HUDEP-2 (cell line): ENCODE results near the gene ZNF74.
"Not testable (repeated sequence)": the region's sequence is repeated elsewhere in the genome, so short reads cannot be mapped to it uniquely, and the experiment has no call there.

Experiments
- DNase-seq, 76 experiments: peaks; one replicate each; lab custom pipeline; 2025; ENCODE audit not compliant: unreplicated experiment in 76 of 76; lab: John Stamatoyannopoulos, UW

The ZNF74 gene

DNA sequence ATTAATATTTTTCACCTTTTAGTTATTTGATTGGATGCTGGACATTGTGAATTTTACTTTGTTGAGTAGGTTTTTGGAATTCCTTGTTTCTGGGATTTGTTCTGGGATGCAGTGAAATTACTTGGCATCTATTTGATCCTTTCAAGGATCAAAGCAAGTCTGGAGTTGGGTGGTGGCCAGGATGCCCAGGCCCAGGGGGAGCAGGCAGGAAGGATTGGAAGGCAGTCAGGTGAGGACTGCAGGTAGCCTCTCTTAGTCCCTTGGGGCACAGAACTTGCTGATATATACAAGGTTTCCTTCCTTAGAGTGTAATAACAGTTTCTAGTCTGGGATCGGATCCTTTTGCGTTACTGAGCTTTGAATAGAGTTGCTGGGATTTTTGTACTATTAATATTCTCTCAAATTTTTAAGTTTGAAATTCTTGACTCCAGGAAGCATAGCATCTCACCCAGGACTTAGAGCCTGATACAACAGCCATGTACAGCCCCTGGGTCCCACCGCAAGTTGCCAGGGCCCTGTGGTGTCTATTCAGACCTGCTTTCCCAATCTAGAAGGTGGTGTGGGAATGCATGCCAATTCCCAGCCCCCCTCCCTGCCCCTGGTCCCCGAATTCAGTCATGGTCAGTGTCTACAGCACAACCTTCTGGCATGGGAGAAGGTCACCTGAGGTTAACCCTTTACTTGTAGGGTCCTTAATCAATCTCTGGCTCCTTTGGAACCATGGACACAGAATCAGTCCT is 6.1 kb downstream of the ZNF74 start:
- no peak for DNase-seq

DNA sequence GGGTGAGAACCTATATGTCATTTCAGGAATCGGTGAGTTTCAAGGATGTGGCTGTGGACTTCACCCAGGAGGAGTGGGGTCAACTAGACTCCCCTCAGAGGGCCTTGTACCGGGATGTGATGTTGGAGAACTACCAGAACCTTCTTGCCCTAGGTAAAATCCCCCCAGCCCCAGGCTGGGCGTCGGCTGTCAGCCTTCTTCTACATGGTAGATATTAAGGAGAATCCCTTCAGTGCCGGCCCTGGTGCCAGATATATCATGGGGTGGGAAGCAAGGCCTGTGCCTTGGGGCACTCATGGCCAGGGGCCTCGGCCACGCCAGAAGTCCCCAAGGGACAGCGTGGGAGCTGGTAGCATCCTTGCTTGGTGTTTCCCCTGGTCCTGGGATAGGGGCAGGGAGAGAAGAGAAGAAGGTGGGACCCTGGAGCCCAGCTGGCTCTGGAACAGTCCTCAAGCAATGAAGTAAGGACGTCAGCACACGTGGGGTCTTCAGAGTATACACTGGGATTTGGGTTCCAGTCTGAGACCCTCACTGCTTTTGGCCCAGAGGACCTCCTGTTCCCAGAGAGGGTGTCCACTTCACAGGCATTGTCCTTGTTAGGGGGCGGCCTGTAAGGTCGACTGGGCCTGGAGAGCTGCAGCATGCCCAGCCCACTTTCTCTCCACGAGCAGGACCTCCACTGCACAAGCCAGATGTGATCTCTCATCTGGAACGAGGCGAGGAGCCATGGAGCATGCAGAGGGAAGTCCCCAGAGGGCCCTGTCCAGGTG is 6.8 kb downstream of the ZNF74 start:
- no peak for DNase-seq

DNA sequence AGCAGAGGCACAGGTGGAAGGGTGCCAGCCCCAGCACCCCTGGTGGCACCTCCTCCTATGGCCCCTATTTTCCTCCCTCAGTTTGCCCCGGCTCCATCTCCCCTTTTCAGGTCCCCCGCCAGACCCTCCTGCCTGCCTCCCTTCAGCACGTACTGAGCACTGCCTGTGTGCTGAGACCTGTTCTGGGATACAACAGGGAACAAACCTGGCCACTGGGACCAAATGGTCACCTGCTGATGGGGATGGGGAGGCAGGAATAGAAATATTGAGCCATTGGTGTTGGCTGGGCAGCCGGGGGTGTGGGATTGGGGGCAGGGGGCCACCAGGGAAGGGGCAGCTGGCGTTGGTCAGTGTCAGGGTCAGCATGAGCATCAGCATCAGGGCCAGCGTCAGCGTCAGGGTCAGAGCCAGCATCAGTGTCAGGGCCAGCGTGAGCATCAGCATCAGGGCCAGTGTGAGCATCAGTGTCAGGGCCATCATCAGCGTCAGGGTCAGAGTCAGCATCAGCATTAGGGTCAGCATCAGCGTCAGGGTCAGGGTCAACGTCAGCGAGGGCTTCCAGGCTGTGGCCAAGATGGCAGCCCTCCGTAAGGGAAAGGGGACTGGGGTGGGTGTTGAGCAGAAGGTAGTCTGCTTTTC is 7.5 kb downstream of the ZNF74 start:
- DNase-seq: no peak

DNA sequence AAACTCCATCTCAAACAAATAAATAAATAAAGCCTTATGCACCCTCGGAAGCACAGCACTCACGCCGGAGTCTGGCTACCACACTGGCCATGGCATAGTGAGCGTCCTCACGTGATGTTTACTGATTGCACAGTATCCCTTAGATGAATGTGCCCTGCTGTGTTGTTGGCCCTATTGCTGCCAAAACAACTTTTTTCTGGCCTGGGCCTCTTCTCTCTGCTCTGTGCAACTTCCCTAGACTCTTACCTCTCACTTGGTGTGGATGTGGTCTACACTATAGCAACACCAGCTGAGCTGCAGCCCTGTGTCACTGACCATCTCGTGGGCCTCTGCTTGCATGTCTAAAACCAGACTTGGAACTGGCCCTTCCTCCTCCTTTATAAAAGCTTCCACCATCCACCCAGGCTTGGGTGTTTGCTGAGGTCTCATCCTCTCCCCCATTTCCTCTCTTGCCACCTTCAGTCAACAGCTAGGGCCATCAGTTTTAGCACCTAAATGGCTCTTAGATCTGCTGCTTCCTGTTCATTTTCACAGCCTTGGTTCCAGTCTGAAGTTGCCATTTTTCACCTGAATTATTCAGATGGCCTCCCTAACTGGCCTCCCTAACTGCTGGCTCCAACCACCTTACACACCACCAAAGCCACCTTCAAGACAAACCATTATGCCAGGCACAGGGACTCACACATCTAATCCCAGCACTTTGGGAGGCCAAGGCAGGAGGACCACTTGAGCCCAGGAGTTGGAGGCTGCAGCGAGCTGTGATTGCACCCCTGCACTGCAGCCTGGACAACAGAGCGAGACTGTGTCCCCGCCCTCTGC is 9.2 kb downstream of the ZNF74 start:
- no peak for DNase-seq

DNA sequence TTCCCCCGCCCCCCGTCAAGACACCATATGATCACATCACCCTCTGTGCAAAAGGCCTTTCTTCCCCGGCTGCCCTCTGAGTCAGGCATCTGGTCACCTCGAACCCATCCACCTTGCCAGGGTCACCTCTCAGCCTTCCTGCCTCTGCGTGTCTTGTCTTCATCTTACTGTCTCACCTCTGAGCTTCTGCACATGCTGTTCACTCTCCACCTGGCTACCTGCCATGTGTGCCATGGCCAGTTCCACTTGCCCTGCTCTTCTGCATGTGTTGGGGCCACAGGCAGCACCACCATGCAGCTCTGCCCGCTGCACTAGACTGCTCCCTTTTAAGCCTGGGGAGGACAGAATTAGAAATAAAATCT is 9.8 kb downstream of the ZNF74 start:
- DNase-seq: no peak

DNA sequence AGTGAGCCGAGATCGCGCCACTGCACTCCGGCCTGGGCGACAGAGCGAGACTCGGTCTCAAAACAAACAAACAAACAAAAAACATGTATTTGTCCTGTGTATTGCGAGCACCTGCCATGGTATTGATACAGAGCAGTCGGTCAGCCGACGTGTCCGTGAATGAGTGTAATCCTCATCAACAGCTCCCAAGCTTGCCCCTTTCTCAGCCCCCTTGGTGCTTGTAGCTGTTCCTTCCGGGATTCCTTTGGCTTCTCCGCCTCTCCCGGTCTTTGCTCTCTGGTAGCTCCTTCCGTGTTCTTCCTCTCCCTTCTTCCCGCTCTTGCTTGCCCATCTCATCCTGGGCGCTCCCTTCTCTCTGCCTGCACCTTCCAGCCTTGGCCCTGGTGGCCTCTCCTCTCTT is 10.9 kb downstream of the ZNF74 start:
- no peak for DNase-seq

DNA sequence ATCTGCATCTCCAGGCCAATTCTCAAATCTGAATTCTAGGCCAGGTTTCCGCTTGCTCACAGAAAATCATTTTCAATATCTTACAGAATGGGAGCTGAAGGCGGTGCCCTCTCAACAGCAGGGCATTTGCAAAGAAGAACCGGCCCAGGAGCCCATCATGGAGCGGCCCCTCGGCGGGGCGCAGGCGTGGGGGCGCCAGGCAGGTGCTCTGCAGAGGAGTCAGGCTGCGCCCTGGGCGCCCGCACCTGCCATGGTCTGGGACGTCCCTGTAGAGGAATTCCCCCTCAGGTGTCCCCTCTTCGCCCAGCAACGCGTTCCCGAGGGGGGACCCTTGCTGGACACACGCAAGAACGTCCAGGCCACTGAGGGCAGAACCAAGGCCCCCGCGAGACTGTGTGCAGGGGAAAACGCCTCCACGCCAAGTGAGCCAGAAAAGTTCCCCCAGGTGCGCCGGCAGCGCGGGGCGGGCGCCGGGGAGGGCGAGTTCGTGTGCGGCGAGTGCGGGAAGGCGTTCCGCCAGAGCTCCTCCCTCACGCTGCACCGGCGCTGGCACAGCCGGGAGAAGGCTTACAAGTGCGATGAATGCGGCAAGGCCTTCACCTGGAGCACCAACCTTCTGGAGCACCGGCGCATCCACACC is 11.5 kb downstream of the ZNF74 start:
- no peak for DNase-seq

DNA sequence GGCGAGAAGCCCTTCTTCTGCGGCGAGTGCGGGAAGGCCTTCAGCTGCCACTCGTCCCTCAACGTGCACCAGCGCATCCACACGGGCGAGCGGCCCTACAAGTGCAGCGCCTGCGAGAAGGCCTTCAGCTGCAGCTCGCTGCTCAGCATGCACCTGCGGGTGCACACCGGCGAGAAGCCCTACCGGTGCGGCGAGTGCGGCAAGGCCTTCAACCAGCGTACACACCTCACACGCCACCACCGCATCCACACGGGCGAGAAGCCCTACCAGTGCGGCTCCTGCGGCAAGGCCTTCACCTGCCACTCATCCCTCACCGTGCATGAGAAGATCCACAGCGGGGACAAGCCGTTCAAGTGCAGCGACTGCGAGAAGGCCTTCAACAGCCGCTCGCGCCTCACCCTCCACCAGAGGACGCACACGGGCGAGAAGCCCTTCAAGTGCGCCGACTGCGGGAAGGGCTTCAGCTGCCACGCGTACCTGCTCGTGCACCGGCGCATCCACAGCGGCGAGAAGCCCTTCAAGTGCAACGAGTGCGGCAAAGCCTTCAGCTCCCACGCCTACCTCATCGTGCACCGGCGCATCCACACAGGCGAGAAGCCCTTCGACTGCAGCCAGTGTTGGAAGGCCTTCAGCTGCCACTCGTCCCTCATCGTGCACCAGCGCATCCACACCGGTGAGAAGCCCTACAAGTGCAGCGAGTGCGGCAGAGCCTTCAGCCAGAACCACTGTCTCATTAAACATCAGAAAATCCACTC is 12.2 kb downstream of the ZNF74 start:
- DNase-seq: no peak

DNA sequence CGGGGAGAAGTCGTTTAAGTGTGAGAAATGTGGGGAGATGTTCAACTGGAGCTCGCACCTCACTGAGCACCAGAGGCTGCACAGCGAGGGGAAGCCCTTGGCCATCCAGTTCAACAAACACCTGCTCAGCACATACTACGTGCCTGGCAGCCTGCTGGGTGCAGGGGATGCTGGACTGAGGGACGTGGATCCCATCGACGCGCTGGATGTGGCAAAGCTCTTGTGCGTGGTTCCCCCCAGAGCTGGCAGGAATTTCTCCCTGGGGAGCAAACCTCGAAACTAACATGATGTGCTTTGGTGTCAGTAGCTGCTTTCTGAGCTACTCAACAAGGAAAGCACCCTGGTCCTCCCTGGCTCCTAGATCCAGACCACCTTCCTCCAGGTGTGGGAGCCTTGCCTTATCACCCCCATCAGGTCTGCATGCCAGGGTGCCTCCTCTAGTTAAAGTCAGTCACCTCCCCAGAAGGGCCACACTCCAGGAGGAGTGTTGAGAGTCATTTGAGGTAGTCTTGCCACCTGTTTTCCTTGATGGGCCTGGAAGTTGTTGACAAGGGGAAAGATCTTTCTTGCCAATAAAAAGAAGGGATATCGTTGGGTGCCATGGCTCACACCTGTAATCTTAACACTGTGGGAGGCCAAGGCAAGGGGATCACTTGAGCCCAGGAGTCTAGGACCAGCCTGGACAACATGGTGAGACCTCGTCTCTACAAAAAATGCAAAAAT is 12.9 kb downstream of the ZNF74 start:
- no peak for DNase-seq

DNA sequence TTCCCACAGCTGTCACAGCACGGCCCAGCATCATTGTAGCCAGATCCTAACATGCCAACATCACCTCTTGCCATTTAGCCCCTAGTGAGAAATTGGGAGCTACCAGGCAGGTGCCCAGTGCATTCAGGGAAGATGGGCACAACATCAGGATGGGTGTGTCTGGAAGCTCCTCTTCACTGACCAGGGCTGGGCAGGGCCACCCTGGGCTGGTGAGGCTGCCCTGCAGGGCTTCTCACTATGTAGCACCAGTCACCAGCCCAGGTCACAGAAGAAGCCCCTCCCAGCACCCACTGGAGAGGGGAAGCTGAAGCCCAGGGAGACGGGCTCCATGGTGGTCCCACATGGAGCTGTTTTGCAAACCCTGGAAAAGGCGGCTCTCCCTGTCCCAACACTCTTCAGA is 13.9 kb downstream of the ZNF74 start:
- no peak for DNase-seq

DNA sequence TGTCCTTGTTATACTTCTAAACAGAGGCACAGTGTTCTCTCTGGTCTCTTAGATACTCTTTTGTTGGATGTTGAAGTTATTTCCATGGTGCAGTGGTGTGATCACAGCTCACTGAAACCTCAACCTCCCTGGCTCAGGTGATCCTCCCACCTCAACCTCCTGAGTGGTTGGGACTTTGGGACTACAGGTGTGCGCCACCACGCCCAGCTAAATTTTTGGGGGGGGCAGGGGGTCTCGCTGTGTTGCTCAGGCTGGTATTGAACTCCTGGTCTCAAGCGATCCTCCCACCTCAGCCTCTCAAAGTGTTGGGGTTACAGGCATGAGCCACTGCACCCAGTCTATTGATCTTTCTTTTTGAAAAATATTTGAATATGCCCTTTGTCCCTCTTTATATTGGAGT is 14.9 kb downstream of the ZNF74 start:
- no peak for DNase-seq

DNA sequence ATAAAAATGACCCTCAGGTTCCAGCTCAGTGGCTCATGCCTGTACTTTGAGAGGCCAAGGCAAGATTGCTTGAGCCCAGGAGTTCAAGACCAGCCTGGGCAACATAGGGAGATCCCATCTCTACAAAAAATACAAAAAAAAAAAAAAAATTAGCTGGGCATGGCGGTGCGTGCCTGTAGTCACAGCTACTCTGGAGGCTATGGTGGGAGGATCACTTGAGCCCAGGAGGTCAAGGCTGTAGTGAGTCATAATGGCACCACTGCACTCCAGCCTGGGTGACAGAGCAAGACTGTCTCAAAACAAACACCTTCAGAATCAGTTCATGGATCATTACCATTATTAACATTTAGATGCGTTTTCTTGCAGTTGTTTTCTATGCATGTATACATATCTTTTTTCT is 15.4 kb downstream of the ZNF74 start:
- DNase-seq: not testable (repeated sequence)

DNA sequence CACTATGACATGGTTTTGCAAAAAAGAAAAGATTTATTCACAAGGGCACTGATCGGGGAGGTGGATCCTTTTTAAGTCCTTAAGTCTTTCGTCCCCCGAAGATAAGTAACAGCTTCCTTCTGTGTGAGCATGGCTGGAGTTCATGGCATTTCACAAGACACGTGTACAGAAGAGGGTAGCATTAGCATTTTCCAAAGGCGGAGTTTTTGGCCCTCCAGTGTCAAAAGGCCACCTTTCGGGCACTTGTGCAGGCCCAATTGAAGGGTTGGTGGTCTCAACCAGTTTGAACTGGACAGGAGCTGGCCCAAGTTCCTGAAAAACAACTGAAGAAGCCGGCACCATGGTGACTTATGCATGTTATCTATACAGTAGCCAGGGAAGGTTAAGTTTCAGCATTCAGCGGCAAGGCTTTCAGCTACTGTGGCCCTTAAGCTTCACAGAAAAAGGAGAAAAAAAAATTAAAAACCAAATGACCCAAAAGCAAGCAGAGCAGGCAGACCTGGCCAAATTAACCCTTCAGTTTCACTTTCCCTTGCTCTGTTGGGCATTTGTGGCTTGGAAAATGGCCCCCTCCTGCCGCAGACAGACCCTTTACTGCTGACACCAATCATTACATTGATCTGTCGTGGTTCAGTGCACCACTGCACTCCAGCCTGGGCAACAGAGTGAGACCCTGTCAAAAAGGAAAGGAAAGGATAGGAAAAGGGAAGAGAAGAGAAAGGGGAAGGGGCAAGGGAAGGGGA is 18.7 kb downstream of the ZNF74 start:
- DNase-seq: no peak

DNA sequence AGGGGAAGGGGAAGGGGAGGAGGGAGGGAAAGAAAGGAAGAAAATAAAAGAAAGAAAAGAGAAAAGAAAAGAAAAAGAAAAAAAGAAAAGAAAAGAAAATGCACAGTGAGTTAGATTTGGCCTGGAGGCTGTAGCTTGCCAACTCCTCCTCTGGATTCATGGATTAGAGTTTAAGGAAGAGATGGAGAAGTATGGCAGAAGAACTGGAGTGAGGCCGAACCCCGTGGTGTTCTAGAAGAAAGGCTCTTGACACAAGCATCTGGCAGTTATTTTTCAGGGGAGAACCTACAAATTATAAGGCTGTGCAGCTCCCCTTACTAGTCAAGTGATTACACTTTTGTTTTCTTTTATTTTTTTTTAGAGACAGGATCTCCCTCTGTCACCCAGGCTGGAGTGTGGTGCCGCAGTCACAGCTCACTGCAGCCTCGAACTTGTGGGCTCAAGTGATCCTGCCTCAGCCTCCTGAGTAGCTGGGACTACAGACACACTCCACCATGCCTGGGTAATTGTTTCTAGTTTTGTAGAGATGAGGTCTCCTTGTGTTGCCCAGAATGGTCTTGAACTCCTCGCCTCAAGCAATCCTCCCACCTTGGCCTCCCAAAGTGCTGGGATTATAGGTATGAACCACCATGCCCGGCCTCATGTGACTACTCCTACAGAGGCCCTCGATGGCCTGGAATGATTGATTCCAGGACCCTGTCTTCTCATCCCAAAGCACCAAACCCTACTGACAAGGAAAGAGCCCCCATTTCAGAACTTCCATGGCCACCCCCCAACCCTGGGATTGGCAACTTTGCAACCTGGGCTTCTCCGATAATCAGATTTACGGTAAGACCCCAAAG is 19.5 kb downstream of the ZNF74 start:
- DNase-seq: no peak

DNA sequence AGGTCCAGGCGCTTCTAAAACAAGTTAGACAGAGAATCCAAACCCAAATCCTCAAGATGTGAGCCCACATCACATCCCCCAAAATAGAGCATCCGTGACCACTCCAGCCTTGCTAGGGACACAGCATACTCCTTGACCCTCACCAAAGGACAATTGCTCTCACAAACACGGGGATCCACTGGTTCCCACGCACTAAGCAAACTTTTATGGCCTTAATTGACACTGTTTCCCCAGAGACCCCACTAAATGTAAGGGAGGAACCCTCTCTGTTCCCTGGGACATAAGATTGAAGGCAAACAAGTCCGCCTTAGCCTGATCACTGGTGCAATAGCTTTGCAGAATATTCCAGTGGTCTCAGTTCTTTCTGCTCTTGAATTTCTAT is 20.1 kb downstream of the ZNF74 start:
- no peak for DNase-seq

DNA sequence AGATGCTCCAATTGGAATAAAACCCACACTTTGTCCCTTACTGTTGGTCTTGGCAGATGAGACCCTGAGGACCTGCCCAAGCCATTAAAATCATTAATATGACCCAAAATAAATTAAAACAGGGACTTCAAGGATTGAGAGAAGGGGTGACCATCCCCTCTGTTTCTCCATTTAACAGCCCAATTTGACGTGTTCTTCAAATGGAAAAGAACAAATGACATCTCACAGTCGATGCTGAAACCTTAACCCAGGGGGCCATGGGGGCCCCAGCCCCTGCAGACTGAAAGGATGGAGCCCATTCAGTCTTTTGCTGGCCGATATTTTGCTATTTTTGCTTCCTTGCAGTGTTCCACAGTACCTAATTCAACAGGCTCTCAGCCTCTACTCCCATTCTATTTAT is 20.5 kb downstream of the ZNF74 start:
- no peak for DNase-seq

DNA sequence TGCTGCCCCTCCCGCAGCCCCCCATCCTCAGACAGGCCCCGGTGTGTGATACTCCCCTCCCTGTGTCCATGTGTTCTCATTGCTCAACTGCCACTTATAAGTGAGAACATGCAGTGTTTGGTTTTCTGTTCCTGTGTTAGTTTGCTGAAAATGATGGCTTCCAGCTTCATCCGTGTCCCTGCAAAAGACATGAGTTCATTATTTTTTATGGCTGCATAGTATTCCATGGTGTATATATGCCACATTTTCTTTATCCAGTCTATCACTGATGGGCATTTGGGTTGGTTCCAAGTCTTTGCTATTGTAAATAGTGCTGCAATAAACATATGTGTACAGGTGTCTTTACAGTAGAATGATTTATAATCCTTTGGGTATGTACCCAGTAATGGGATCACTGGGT is 21.3 kb downstream of the ZNF74 start:
- not testable (repeated sequence) for DNase-seq

DNA sequence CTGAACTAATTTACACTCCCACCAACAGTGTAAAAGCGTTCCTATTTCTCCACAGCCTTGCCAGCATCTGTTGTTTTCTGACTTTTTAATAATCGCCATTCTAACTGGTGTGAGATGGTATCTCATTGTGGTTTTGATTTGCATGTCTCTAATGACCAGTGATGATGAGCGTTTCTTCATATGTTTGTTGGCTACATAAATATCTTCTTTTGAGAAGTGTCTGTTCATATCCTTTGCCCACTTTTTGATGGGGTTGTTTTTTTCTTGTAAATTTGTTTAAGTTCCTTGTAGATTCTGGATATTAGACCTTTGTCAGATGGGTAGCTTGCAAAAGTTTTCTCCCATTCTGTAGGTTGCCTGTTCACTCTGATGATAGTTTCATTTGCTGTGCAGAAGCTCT is 21.7 kb downstream of the ZNF74 start:
- not testable (repeated sequence) for DNase-seq
